ENCODE data around the gene CYP19A1. TPM values are rescaled to one million over a fixed set of nuclear protein-coding genes. Genes with fewer than 3 reads are reported as not detected.
"Not testable (repeated sequence)": the region's sequence is repeated elsewhere in the genome, so short reads cannot be mapped to it uniquely, and the experiment has no call there.

CYP19A1 gene
- total and polyA plus RNA-seq, 2 donors (not counting 1 experiment from before 2014, with no cell fraction given) = not detected

DNA sequence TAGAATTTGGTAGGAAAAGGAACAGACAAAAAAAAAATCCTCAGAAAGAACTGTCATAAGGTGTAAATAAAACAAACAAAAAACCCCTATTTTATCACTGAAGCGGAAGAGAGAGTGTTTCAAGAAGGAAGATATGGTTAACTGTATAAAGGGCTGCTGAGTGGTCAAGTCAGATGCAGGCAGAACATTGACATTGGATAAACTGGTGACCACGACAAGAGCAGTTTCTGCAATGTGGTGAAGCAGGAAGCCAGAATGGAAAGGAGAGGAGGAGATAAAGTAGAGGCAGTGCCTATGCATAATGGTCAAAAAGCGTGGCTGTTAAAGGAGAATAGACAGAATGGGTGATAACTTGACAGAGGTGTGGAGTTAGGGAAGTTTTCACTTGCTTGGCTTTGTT is 75.3 kb downstream of the CYP19A1 start:
- no peak overlapping the region for H3K9ac ChIP-seq (ENCODE audit: low read length)
- Mint-ChIP-seq H3K4me1 (peaks cover 6% of the 10 kb centered on the region), H3K27me3 (peaks cover 17% of the 10 kb centered on the region), H3K9me3 (ENCODE audit: insufficient read depth) (peaks cover 4% of the 10 kb centered on the region), H3K4me3 (no peak overlapping the region), H3K27ac (no peak overlapping the region)
- ChIA-PET CTCF (no interaction called here), POLR2A (no interaction called here)
- H3K27me3 ChIP-seq (replicated peaks in 1 of 4; ENCODE audit: control extremely low read depth in 1 of 4, control insufficient read depth in 3 of 4, insufficient read depth in 4 of 4, low read length in 3 of 4) = peaks cover 0 to 32% (median 4%) of the 10 kb centered on the region in 4 experiments
- no peak for ATAC-seq (ENCODE audit: low read depth)
- no peak overlapping the region for H3K27ac ChIP-seq (ENCODE audit: low read length in 2 of 2)
- no peak overlapping the region for H3K4me2 ChIP-seq (replicated peaks; ENCODE audit: low read depth, low read length, poor library complexity, severe bottlenecking)
- H3K79me2 ChIP-seq (ENCODE audit: control insufficient read depth, insufficient read depth, low read length) = no peaks in the 10 kb centered on the region
- H2AFZ ChIP-seq (ENCODE audit: insufficient read depth, low read depth, low read length, poor library complexity, severe bottlenecking) = no peak overlapping the region
- peaks cover 0 to 4% (median 0%) of the 10 kb centered on the region in 3 donors for H3K9me3 ChIP-seq (ENCODE audit: control extremely low read depth in 1 of 3, control insufficient read depth in 2 of 3, insufficient read depth in 1 of 3, low read length in 2 of 3)
- H3K4me3 ChIP-seq (ENCODE audit: control extremely low read depth in 1 of 5, extremely low read depth in 1 of 5, insufficient read depth in 1 of 5, low read depth in 2 of 5, low read length in 4 of 5) = no peak overlapping the region
- no peak for DNase-seq
- H3K36me3 ChIP-seq (replicated peaks in 1 of 2; ENCODE audit: control extremely low read depth in 1 of 2, control insufficient read depth in 1 of 2, extremely low read depth in 1 of 2, insufficient read depth in 2 of 2, low read length in 1 of 2) = no peaks in the 10 kb centered on the region
- H4K20me1 ChIP-seq (ENCODE audit: control insufficient read depth, insufficient read depth, low read length, poor library complexity, severe bottlenecking) = no peaks in the 10 kb centered on the region
- WGBS (ENCODE audit: insufficient coverage) = 53% methylated on average over 2 of the region's 3 CpGs
- TF ChIP-seq, protein P1, sequence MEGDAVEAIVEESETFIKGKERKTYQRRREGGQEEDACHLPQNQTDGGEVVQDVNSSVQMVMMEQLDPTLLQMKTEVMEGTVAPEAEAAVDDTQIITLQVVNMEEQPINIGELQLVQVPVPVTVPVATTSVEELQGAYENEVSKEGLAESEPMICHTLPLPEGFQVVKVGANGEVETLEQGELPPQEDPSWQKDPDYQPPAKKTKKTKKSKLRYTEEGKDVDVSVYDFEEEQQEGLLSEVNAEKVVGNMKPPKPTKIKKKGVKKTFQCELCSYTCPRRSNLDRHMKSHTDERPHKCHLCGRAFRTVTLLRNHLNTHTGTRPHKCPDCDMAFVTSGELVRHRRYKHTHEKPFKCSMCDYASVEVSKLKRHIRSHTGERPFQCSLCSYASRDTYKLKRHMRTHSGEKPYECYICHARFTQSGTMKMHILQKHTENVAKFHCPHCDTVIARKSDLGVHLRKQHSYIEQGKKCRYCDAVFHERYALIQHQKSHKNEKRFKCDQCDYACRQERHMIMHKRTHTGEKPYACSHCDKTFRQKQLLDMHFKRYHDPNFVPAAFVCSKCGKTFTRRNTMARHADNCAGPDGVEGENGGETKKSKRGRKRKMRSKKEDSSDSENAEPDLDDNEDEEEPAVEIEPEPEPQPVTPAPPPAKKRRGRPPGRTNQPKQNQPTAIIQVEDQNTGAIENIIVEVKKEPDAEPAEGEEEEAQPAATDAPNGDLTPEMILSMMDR (IDR thresholded peaks at IDR 0.05) = no peak
- TF ChIP-seq EZH2 (IDR thresholded peaks at IDR 0.05; ENCODE audit: borderline replicate concordance, insufficient read depth, low read depth, low read length, poor library complexity, severe bottlenecking) = no peak
- intact Hi-C loops (cut with micrococcal nuclease) = no loop called here
- H3K4me1 ChIP-seq (ENCODE audit: control insufficient read depth in 2 of 2, insufficient read depth in 2 of 2, low read length in 2 of 2) = peaks cover 12 to 14% of the 10 kb centered on the region in 2 donors

DNA sequence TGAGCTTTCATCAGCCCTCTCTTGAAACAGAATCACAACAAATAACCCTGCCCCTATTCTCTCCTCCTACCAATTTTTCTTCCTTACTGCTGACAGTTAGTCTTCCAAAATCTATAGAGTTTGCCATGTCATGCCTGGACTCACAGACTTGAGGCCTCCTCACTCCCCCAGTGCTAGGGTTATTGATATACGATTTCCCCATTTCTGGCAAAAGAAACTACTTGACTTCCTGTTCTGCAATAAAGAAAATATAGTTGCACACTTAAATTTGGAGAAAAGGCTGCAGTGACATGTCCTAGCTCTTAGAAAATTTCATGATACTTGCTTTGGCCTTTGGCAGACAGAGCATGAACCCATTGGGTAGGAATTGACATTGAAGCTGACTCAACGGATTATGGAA is 75.9 kb downstream of the CYP19A1 start:
- peaks cover 6 to 7% of the 10 kb centered on the region in 2 donors for H3K4me1 ChIP-seq (ENCODE audit: control insufficient read depth in 2 of 2, insufficient read depth in 2 of 2, low read length in 2 of 2)
- no peak for ATAC-seq (ENCODE audit: low read depth)
- H3K4me3 ChIP-seq (ENCODE audit: control extremely low read depth in 1 of 5, extremely low read depth in 1 of 5, insufficient read depth in 1 of 5, low read depth in 2 of 5, low read length in 4 of 5) = no peak overlapping the region
- peaks cover 0 to 4% (median 0%) of the 10 kb centered on the region in 3 donors for H3K9me3 ChIP-seq (ENCODE audit: control extremely low read depth in 1 of 3, control insufficient read depth in 2 of 3, insufficient read depth in 1 of 3, low read length in 2 of 3)
- no peaks in the 10 kb centered on the region for H3K36me3 ChIP-seq (replicated peaks in 1 of 2; ENCODE audit: control extremely low read depth in 1 of 2, control insufficient read depth in 1 of 2, extremely low read depth in 1 of 2, insufficient read depth in 2 of 2, low read length in 1 of 2)
- POLR2A ChIA-PET = no interaction called here
- no peak for TF ChIP-seq EZH2 (IDR thresholded peaks at IDR 0.05; ENCODE audit: borderline replicate concordance, insufficient read depth, low read depth, low read length, poor library complexity, severe bottlenecking)
- TF ChIP-seq, protein P1 (IDR thresholded peaks at IDR 0.05) = no peak
- no peak for DNase-seq
- no peak overlapping the region for H3K4me2 ChIP-seq (replicated peaks; ENCODE audit: low read depth, low read length, poor library complexity, severe bottlenecking)
- H3K79me2 ChIP-seq (ENCODE audit: control insufficient read depth, insufficient read depth, low read length) = no peaks in the 10 kb centered on the region
- intact Hi-C loops (cut with micrococcal nuclease) = no loop called here
- Mint-ChIP-seq H3K9me3 (ENCODE audit: insufficient read depth) (peaks cover 4% of the 10 kb centered on the region), H3K27me3 (peaks cover 11% of the 10 kb centered on the region), H3K4me1 (peaks cover 4% of the 10 kb centered on the region), H3K4me3 (no peak overlapping the region), H3K27ac (no peak overlapping the region)
- CTCF ChIA-PET = no interaction called here
- H3K27me3 ChIP-seq (replicated peaks in 1 of 4; ENCODE audit: control extremely low read depth in 1 of 4, control insufficient read depth in 3 of 4, insufficient read depth in 4 of 4, low read length in 3 of 4) = peaks cover 0 to 31% (median 2%) of the 10 kb centered on the region in 4 experiments
- WGBS (ENCODE audit: insufficient coverage) = no CpG with 5 or more reads among the region's 2 CpGs
- H3K27ac ChIP-seq (ENCODE audit: low read length in 2 of 2) = no peak overlapping the region
- H4K20me1 ChIP-seq (ENCODE audit: control insufficient read depth, insufficient read depth, low read length, poor library complexity, severe bottlenecking) = no peaks in the 10 kb centered on the region
- H3K9ac ChIP-seq (ENCODE audit: low read length) = no peak overlapping the region
- H2AFZ ChIP-seq (ENCODE audit: insufficient read depth, low read depth, low read length, poor library complexity, severe bottlenecking) = no peak overlapping the region

DNA sequence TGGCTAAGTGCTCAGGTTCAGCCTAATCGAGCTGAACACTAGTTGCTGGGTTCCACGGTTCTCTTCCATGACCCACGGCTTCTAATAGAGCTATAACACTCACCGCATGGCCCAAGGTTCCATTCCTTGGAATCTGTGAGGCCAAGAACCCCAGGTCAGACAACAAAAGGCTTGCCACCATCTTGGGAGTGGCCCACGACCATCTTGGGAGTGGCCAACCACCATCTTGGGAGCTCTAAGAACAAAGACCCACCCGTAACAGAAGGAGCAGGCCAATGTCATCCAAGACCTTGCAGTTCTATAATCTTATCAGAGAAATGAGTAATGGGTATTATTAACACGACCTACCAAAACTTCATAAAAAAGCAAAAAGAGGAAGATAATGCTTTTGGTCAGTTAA is 77.3 kb downstream of the CYP19A1 start:
- H3K9me3 ChIP-seq (ENCODE audit: control extremely low read depth in 1 of 3, control insufficient read depth in 2 of 3, insufficient read depth in 1 of 3, low read length in 2 of 3); H3K4me3 ChIP-seq (ENCODE audit: control extremely low read depth in 1 of 5, extremely low read depth in 1 of 5, insufficient read depth in 1 of 5, low read depth in 2 of 5, low read length in 4 of 5); DNase-seq; H3K36me3 ChIP-seq (replicated peaks in 1 of 2; ENCODE audit: control extremely low read depth in 1 of 2, control insufficient read depth in 1 of 2, extremely low read depth in 1 of 2, insufficient read depth in 2 of 2, low read length in 1 of 2); intact Hi-C loops (cut with micrococcal nuclease); CTCF ChIA-PET; H3K4me1 Mint-ChIP-seq; H3K9ac ChIP-seq (ENCODE audit: low read length); H3K4me2 ChIP-seq (replicated peaks; ENCODE audit: low read depth, low read length, poor library complexity, severe bottlenecking); POLR2A ChIA-PET; H3K4me1 ChIP-seq (ENCODE audit: control insufficient read depth in 2 of 2, insufficient read depth in 2 of 2, low read length in 2 of 2); H3K9me3 Mint-ChIP-seq (ENCODE audit: insufficient read depth); H3K4me3 Mint-ChIP-seq; H4K20me1 ChIP-seq (ENCODE audit: control insufficient read depth, insufficient read depth, low read length, poor library complexity, severe bottlenecking); H3K27ac Mint-ChIP-seq; H3K27ac ChIP-seq (ENCODE audit: low read length in 2 of 2); H3K79me2 ChIP-seq (ENCODE audit: control insufficient read depth, insufficient read depth, low read length); ATAC-seq (ENCODE audit: low read depth); H2AFZ ChIP-seq (ENCODE audit: insufficient read depth, low read depth, low read length, poor library complexity, severe bottlenecking): not testable (repeated sequence)
- peaks cover 13% of the 10 kb centered on the region for H3K27me3 Mint-ChIP-seq
- peaks cover 0 to 18% (median 0%) of the 10 kb centered on the region in 4 experiments for H3K27me3 ChIP-seq (replicated peaks in 1 of 4; ENCODE audit: control extremely low read depth in 1 of 4, control insufficient read depth in 3 of 4, insufficient read depth in 4 of 4, low read length in 3 of 4)
- 70% methylated on average over 5 of the region's 7 CpGs for WGBS (ENCODE audit: insufficient coverage)
